Peyer's patch (tissue), 4 donors: ENCODE measurements around the gene CCDC183.

Experiments
- POLR2A ChIP-seq, 2 donors: fragments of 450-650 bp; IDR thresholded peaks; one replicate each; pipeline ENCODE4 v1.5.1; 2017; ENCODE audit warnings: antibody characterized with exemption in 2 of 2, mild to moderate bottlenecking in 2 of 2, moderate library complexity in 2 of 2
- TF ChIP-seq, protein P1 (sequence below), 6 experiments: fragments of 450-650 bp in 4 of 6; fragments of 200-600 bp in 2 of 6; sonication (generic) in 1 of 6; IDR thresholded peaks; one replicate each; pipeline ENCODE4 v1.5.1; 2017 to 2019; ENCODE audit warnings: antibody characterized with exemption in 6 of 6, mild to moderate bottlenecking in 3 of 6, moderate library complexity in 1 of 6

- TF ChIP-seq, protein P1, sequence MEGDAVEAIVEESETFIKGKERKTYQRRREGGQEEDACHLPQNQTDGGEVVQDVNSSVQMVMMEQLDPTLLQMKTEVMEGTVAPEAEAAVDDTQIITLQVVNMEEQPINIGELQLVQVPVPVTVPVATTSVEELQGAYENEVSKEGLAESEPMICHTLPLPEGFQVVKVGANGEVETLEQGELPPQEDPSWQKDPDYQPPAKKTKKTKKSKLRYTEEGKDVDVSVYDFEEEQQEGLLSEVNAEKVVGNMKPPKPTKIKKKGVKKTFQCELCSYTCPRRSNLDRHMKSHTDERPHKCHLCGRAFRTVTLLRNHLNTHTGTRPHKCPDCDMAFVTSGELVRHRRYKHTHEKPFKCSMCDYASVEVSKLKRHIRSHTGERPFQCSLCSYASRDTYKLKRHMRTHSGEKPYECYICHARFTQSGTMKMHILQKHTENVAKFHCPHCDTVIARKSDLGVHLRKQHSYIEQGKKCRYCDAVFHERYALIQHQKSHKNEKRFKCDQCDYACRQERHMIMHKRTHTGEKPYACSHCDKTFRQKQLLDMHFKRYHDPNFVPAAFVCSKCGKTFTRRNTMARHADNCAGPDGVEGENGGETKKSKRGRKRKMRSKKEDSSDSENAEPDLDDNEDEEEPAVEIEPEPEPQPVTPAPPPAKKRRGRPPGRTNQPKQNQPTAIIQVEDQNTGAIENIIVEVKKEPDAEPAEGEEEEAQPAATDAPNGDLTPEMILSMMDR (IDR thresholded peaks at IDR 0.05) = no peak
- no peak for TF ChIP-seq POLR2A (IDR thresholded peaks at IDR 0.05)
Measured at GRCh38 chr9:136826188-136826541, 30.0 kb downstream of the CCDC183 start.
